ENCODE results near the gene PUM2. TPM values are rescaled to one million over a fixed set of nuclear protein-coding genes. Genes with fewer than 3 reads are reported as not detected.

Gene PUM2
- total RNA-seq, 1 experiment from 2014 or later, result 104 TPM

- ChIA-PET POLR2A (interaction anchor here (0.9 kb wide), 1 partner anchor 63 kb away, joined by 3 read pairs; no protein-coding TSS in a partner anchor), CTCF (interaction anchor here (0.6 to 1.6 kb wide), 4 partner anchors 9 to 89 kb away, joined by 3 to 8 read pairs (median 4); partner anchors contain the start of gene SDC1)
- Mint-ChIP-seq H3K9me3 (no peaks in the 10 kb centered on the region), H3K27me3 (ENCODE audit: low read depth) (no peaks in the 10 kb centered on the region; the same call in 1 of the 2 replicates), H3K4me3 (no peak overlapping the region), H3K27ac (no peak overlapping the region), H3K4me1 (peaks cover 36% of the 10 kb centered on the region), H3K36me3 (peaks cover 3% of the 10 kb centered on the region; the same call in 1 of the 2 replicates)
- TF ChIP-seq MYBL2 (CRISPR knock-in tag; IDR thresholded peaks at IDR 0.05) (no peak), MAX (CRISPR knock-in tag; IDR thresholded peaks at IDR 0.05) (no peak), FOXJ3 (CRISPR knock-in tag; IDR thresholded peaks at IDR 0.05; ENCODE audit: borderline replicate concordance) (no peak), NR1H2 (CRISPR knock-in tag; IDR thresholded peaks at IDR 0.05) (no peak)
- ATAC-seq, result no peak
- no peak for DNase-seq (ENCODE audit: low spot score)
Measured at GRCh38 chr2:20216130-20217025, 134.3 kb downstream of the PUM2 start.

DNA sequence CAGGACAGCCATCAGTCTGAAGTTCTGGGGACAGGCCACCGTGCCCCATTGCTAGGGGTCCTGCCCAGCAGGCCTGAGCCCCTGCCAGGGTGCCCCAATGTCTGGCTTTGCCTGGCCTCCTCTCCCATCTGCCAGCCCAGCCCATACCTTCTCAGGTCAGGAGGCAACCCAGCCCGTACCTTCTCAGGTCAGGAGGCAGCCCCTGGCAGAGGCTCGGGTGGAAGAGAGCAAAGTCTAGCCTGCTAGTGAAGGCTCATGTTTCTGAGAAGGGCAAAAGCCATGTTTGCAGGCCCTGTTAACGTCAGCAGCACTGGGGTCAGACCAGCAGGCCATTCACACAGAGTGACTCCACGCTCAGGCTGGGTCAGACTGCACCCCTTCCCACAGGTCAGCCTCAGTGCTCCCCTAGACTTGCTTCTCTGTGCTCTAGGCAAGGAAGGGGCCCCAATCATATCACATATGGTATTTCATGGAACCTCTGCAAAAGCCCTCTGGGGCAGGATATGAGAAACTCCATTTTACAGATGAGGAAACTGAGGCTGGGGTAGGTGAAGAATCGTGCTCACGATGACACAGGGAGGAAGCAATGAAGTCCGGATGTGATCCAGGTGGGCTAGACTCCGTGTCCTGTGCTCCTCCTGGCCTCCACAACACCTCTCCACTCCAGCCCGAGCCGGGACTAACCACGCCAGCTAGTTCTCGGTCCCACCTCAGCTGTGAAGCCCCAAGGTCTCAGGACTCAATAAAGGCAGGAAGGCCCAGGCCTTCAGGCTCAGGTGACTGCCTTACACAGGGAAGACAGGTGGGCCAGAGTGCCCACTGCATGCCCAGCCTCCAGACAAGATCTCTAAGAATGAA, 135.2 kb downstream of the PUM2 start:
- no peaks in the 10 kb centered on the region for H3K9me3 Mint-ChIP-seq
- H3K27me3 Mint-ChIP-seq (ENCODE audit: low read depth), result no peaks in the 10 kb centered on the region; the same call in 1 of the 2 replicates
- H3K36me3 Mint-ChIP-seq, result peaks cover 3% of the 10 kb centered on the region; the same call in 1 of the 2 replicates
- DNase-seq (ENCODE audit: low spot score) (no peak), ATAC-seq (no peak)
- POLR2A ChIA-PET, result no interaction called here
- H3K4me1 Mint-ChIP-seq, result peaks cover 29% of the 10 kb centered on the region
- H3K4me3 Mint-ChIP-seq, result no peak overlapping the region
- CTCF ChIA-PET, result interaction anchor here (0.7 to 2.1 kb wide), 5 partner anchors 10 to 260 kb away, joined by 3 to 14 read pairs (median 4); partner anchors contain the start of gene SDC1
- TF ChIP-seq SOX15 (CRISPR knock-in tag; IDR thresholded peaks at IDR 0.05), result no peak
- no peak for TF ChIP-seq ZNF263 (CRISPR knock-in tag; IDR thresholded peaks at IDR 0.05; ENCODE audit: low read depth)
- no peak for TF ChIP-seq FOXP1 (CRISPR knock-in tag; IDR thresholded peaks at IDR 0.05; ENCODE audit: borderline replicate concordance)
- no peak for TF ChIP-seq MXD4 (CRISPR knock-in tag; IDR thresholded peaks at IDR 0.05; ENCODE audit: borderline replicate concordance)
- no peak for TF ChIP-seq ZNF396 (CRISPR knock-in tag; IDR thresholded peaks at IDR 0.05; ENCODE audit: borderline replicate concordance)
- TF ChIP-seq TEAD1 (CRISPR knock-in tag; IDR thresholded peaks at IDR 0.05), result no peak
- peak; percentile 66; the same call in 1 of the 2 replicates for TF ChIP-seq GABPB1 (CRISPR knock-in tag; IDR thresholded peaks at IDR 0.05)
- no peak overlapping the region; the same call in 1 of the 2 replicates for H3K27ac Mint-ChIP-seq

DNA sequence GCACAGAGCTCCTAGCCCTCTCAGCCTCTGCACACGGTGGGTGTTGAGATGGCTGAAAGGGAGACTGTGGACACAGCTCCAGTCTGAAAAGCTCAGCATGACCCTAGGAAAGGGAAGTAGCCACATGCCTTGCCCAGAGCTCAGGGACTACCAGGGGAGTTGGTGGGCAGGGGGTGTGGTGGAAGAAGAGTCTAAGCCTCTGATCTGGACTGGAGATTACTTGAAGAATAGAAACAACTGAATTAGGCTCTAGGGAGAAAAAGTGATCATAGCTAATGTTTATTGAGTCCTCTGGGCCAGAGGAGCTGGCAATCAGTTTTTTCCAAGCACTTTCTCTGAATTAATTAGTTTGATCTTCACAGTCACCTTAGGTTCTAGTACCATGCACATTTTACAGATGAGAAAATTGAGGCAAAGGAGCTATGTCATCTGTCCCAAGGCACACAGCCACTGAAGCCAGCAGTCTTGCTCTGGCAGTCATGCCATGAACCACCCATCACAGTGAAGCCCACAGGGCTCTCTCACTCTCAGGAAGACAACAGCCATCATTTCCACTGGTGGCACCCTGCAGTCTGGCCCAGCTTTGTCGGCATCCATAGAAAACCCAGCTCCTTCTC, 136.0 kb downstream of the PUM2 start:
- H3K27ac Mint-ChIP-seq, result peak overlapping the region; percentile 73
- H3K9me3 Mint-ChIP-seq, result no peaks in the 10 kb centered on the region
- ATAC-seq (no peak), DNase-seq (ENCODE audit: low spot score) (no peak)
- no peaks in the 10 kb centered on the region for H3K27me3 Mint-ChIP-seq (ENCODE audit: low read depth)
- H3K4me3 Mint-ChIP-seq, result no peak overlapping the region
- CTCF ChIA-PET, result interaction anchor here (0.5 to 2.1 kb wide), 7 partner anchors 9 to 388 kb away, joined by 3 to 14 read pairs (median 4); partner anchors contain the start of gene SDC1
- TF ChIP-seq, protein P1, sequence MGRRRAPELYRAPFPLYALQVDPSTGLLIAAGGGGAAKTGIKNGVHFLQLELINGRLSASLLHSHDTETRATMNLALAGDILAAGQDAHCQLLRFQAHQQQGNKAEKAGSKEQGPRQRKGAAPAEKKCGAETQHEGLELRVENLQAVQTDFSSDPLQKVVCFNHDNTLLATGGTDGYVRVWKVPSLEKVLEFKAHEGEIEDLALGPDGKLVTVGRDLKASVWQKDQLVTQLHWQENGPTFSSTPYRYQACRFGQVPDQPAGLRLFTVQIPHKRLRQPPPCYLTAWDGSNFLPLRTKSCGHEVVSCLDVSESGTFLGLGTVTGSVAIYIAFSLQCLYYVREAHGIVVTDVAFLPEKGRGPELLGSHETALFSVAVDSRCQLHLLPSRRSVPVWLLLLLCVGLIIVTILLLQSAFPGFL (CRISPR knock-in tag; IDR thresholded peaks at IDR 0.05; ENCODE audit: borderline replicate concordance), result no peak
- no peak for TF ChIP-seq RELA (CRISPR knock-in tag; IDR thresholded peaks at IDR 0.05; ENCODE audit: borderline replicate concordance)
- TF ChIP-seq, protein P2, sequence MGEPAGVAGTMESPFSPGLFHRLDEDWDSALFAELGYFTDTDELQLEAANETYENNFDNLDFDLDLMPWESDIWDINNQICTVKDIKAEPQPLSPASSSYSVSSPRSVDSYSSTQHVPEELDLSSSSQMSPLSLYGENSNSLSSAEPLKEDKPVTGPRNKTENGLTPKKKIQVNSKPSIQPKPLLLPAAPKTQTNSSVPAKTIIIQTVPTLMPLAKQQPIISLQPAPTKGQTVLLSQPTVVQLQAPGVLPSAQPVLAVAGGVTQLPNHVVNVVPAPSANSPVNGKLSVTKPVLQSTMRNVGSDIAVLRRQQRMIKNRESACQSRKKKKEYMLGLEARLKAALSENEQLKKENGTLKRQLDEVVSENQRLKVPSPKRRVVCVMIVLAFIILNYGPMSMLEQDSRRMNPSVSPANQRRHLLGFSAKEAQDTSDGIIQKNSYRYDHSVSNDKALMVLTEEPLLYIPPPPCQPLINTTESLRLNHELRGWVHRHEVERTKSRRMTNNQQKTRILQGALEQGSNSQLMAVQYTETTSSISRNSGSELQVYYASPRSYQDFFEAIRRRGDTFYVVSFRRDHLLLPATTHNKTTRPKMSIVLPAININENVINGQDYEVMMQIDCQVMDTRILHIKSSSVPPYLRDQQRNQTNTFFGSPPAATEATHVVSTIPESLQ (CRISPR knock-in tag; IDR thresholded peaks at IDR 0.05), result no peak
- TF ChIP-seq, protein P3, sequence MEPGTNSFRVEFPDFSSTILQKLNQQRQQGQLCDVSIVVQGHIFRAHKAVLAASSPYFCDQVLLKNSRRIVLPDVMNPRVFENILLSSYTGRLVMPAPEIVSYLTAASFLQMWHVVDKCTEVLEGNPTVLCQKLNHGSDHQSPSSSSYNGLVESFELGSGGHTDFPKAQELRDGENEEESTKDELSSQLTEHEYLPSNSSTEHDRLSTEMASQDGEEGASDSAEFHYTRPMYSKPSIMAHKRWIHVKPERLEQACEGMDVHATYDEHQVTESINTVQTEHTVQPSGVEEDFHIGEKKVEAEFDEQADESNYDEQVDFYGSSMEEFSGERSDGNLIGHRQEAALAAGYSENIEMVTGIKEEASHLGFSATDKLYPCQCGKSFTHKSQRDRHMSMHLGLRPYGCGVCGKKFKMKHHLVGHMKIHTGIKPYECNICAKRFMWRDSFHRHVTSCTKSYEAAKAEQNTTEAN (CRISPR knock-in tag; IDR thresholded peaks at IDR 0.05), result no peak
- no peak for TF ChIP-seq ZBTB21 (CRISPR knock-in tag; IDR thresholded peaks at IDR 0.05; ENCODE audit: borderline replicate concordance)
- peak; percentile 27; the same call in 1 of the 2 replicates for TF ChIP-seq ZNF423 (CRISPR knock-in tag; IDR thresholded peaks at IDR 0.05)
- TF ChIP-seq ERG (CRISPR knock-in tag; IDR thresholded peaks at IDR 0.05), result no peak
- H3K4me1 Mint-ChIP-seq, result peaks cover 28% of the 10 kb centered on the region
- POLR2A ChIA-PET, result no interaction called here
- H3K36me3 Mint-ChIP-seq, result peaks cover 3% of the 10 kb centered on the region; the same call in 1 of the 2 replicates
